Aorta (tissue), 5 donors: ENCODE measurements around the gene SFXN1. TPM values are rescaled to one million over a fixed set of nuclear protein-coding genes. Genes with fewer than 3 reads are reported as not detected.

ENCODE experiments used
- ATAC-seq: fragments of 200-7000 bp; cut with Tn5 transposase; one replicate; pipeline ENCODE4 v1.9.1; 2022; ENCODE audit warnings: moderate library complexity; ENCODE audit not compliant: low FRiP score
- DNase-seq, 2 donors: peaks; one replicate each; pipeline ENCODE4 v3.0.0-alpha.2; 2020
- H3K27ac ChIP-seq, 2 donors: one replicate each; pipeline ENCODE4 v1.5.1; 2013; ENCODE audit warnings: low read length in 2 of 2, mild to moderate bottlenecking in 2 of 2, moderate library complexity in 2 of 2, control low read depth in 1 of 2, inconsistent platforms in 1 of 2, low read depth in 1 of 2
- H3K27me3 ChIP-seq, 2 donors: one replicate each; pipeline ENCODE4 v1.6.1; 2013; ENCODE audit warnings: control low read depth in 1 of 2, low read length in 1 of 2, mild to moderate bottlenecking in 1 of 2, moderate library complexity in 1 of 2; ENCODE audit not compliant: insufficient read depth in 2 of 2, control insufficient read depth in 1 of 2
- H3K36me3 ChIP-seq, 2 donors: one replicate each; pipeline ENCODE4 v1.6.1; 2013; ENCODE audit warnings: control low read depth in 1 of 2, low read length in 1 of 2, mild to moderate bottlenecking in 1 of 2; ENCODE audit not compliant: insufficient read depth in 2 of 2, control insufficient read depth in 1 of 2
- H3K4me1 ChIP-seq, 2 donors: one replicate each; pipeline ENCODE4 v1.6.1; 2013; ENCODE audit warnings: low read length in 2 of 2, control low read depth in 1 of 2, mild to moderate bottlenecking in 1 of 2, moderate library complexity in 1 of 2; ENCODE audit not compliant: insufficient read depth in 2 of 2, control insufficient read depth in 1 of 2
- H3K4me3 ChIP-seq, 2 donors: one replicate each; pipeline ENCODE4 v1.5.1; 2013; ENCODE audit warnings: low read length in 2 of 2, control low read depth in 1 of 2, mild to moderate bottlenecking in 1 of 2
- H3K9me3 ChIP-seq: one replicate; pipeline ENCODE4 v1.6.1; 2013; ENCODE audit warnings: mild to moderate bottlenecking, low read length; ENCODE audit not compliant: control insufficient read depth
- WGBS, 2 donors: extraction: QIAGEN DNeasy Blood & Tissue Kit; methylation state at CpG; one replicate each; pipeline ENCODE4 v1.1.7; 2013; 5-methylcytosine and 5-hydroxymethylcytosine counted together
- intact Hi-C, 2 donors: fragments of 100-400 bp; cut with DNase I; formaldehyde crosslinking; loops; one replicate each; pipeline versions ENCODE4 v1.14.2 to v1.15.0; 2022
- polyA plus RNA-seq, 2 donors: library from polyadenylated mRNA; stranded (reverse); fragments of 200-250 nt; gene quantifications; one replicate each; pipeline ENCODE4 v1.2.3, GENCODE V29; 2013
- total RNA-seq, 2 donors: library from RNA; stranded (reverse); fragmentation: NEBNext Ultra II Directional; extraction: Animal tissue kit (Norgen Biotek cat#: 25700); gene quantifications; one replicate each; pipeline ENCODE4 v1.2.1, GENCODE V29; 2021
- donor health status: healthy with polysubstance abuse.
- donor health status: Bipolar disorder and iron deficiency.
- donor health status: DM: no; HTN: no; CAD: no.
- donor health status: DM: no; HTN: no; CAD: no.
- donor health status: DM: yes; HTN: yes; CAD: no.

Gene SFXN1
- total and polyA plus RNA-seq, 4 donors: 8.2 to 28.3 (median 24.6) TPM

- 92 to 96% methylated on average over 9 of the region's 9 CpGs for WGBS, 2 donors
- Histone ChIP-seq H3K27me3 (no peaks in the 10 kb centered on the region), H3K4me1 (no peaks in the 10 kb centered on the region), H3K36me3 (no peaks in the 10 kb centered on the region), H3K4me3 (no peak overlapping the region), H3K9me3 (no peaks in the 10 kb centered on the region), H3K27ac (no peak overlapping the region)
- intact Hi-C loops: no loop called here
- DNase-seq (no peak), ATAC-seq (no peak)
Measured at GRCh38 chr5:175558801-175559480, 80.6 kb downstream of the SFXN1 start.

- WGBS, 2 donors: 65 to 73% methylated on average over 2 of the region's 2 CpGs
- H3K4me3 ChIP-seq: no peak overlapping the region
- H3K4me1 ChIP-seq: no peaks in the 10 kb centered on the region
- DNase-seq (no peak), ATAC-seq (no peak)
- no peaks in the 10 kb centered on the region for H3K9me3 ChIP-seq
- no peak overlapping the region for H3K27ac ChIP-seq
- H3K36me3 ChIP-seq: no peaks in the 10 kb centered on the region
- intact Hi-C loops: no loop called here
- no peaks in the 10 kb centered on the region for H3K27me3 ChIP-seq
Measured at GRCh38 chr5:175560011-175560410, 81.7 kb downstream of the SFXN1 start.

DNA sequence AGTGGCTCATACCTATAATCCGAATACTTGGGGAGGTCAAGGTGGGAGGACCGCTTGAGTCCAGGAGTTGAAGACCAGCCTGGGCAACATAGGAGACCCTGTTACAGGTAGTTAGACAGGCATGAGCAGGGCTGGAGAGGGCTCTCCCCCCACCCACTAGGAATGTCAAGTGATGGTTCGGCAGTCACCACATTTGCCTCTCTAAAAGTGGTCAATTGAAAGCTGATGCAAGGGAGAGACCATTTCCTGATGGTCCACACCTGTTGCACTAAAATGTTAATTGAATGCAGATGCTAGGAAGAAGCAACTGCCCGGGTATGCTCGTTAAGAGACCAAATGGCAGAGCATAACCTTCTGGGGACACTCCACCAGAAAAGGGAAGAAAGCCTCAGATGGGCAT is 82.7 kb downstream of the SFXN1 start:
- Histone ChIP-seq H3K4me1 (no peaks in the 10 kb centered on the region), H3K36me3 (no peaks in the 10 kb centered on the region), H3K27me3 (no peaks in the 10 kb centered on the region), H3K9me3 (no peaks in the 10 kb centered on the region), H3K4me3 (no peak overlapping the region), H3K27ac (no peak overlapping the region)
- WGBS, 2 donors: 61 to 63% methylated on average over 5 of the region's 5 CpGs
- no peak for DNase-seq
- intact Hi-C loops: no loop called here
- ATAC-seq: no peak

DNA sequence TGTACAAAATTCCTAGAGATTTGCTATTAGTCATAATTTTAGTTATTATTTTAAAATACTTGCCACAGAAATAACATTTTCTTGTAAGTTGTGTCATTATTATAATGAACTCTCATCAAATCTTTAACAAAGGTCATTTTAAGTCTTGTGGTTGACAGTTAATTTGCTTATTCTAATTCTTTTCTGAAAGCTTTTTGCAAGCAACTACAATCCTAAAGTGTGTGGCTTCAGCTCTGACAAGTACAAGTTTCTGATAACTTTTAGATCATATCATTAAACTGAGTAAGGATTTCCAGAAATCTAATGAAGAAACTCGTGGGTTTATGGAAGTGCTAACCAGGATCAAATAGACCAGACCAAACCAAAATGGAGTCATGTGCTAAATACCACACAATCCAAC is 86.4 kb downstream of the SFXN1 start:
- intact Hi-C loops: no loop called here
- Histone ChIP-seq H3K9me3 (no peaks in the 10 kb centered on the region), H3K27me3 (no peaks in the 10 kb centered on the region), H3K4me3 (no peak overlapping the region), H3K27ac (no peak overlapping the region), H3K36me3 (no peaks in the 10 kb centered on the region), H3K4me1 (no peaks in the 10 kb centered on the region)
- ATAC-seq (no peak), DNase-seq (no peak)
- WGBS, 2 donors: 28 to 40% methylated on average over 1 of the region's 1 CpG

DNA sequence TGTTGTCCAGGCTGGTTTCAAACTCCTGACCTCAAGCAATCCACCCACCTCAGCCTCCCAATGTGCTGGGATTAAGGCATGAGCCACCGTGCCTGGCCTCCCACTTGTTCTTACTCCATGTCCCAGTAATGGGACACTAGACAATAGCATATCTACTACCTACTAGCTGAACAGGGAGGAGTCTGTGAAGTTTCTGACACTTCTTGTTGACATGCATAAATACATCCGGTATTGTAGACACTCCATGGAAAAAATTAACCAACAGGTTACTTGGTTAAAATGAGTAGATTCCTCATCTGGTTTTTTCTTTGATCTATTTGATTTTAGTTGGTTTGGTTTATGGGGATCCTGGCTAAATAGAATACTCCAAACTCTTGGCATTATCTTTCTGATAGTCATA is 88.3 kb downstream of the SFXN1 start:
- WGBS, 2 donors: 92% methylated on average over 2 of the region's 2 CpGs

DNA sequence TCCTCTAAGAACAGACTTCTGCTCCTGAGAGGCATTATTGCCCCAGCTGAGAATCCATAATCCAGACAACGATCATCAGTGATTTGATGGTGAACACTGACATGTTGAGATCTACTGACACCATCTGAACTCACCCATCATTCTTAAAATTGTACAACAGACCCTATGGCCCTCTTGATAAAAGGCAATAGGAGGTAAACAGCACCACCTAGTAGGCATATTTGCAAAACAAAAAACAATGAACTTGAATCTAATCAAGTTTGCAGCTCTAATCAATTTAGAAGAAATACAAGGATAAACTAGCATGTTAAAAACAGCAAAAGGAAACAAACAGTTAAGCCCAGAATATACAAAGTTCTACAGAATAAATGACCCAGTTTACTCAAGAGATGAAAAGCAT is 89.6 kb downstream of the SFXN1 start:
- peaks cover 1% of the 10 kb centered on the region for H3K9me3 ChIP-seq
- no peaks in the 10 kb centered on the region for H3K36me3 ChIP-seq
- 80 to 84% methylated on average over 1 of the region's 1 CpG for WGBS, 2 donors
- intact Hi-C loops: no loop called here
- H3K4me3 ChIP-seq: no peak overlapping the region
- no peak overlapping the region for H3K27ac ChIP-seq
- DNase-seq (no peak), ATAC-seq (no peak)
- H3K27me3 ChIP-seq: no peaks in the 10 kb centered on the region
- no peaks in the 10 kb centered on the region for H3K4me1 ChIP-seq

More for the DNA sequence above, 88.3 kb downstream of the SFXN1 start:
- H3K4me3 ChIP-seq: no peak overlapping the region
- H3K9me3 ChIP-seq: peaks cover 1% of the 10 kb centered on the region
- no peaks in the 10 kb centered on the region for H3K27me3 ChIP-seq
- no peak for ATAC-seq
- H3K27ac ChIP-seq: no peak overlapping the region
- intact Hi-C loops: no loop called here
- no peaks in the 10 kb centered on the region for H3K36me3 ChIP-seq
- no peak for DNase-seq
- no peaks in the 10 kb centered on the region for H3K4me1 ChIP-seq

GRCh38 chr5:175569701-175570100 is 91.3 kb downstream of the SFXN1 start:
- H3K27me3 ChIP-seq: no peaks in the 10 kb centered on the region
- no peaks in the 10 kb centered on the region for H3K4me1 ChIP-seq
- H3K36me3 ChIP-seq: no peaks in the 10 kb centered on the region
- no peak for ATAC-seq
- intact Hi-C loops: loop anchor here in 1 of 2 donors (5.0 kb wide), 1 partner anchor 83 kb away; no protein-coding TSS in a partner anchor
- WGBS, 2 donors: 97 to 98% methylated on average over 4 of the region's 4 CpGs
- no peak overlapping the region for H3K4me3 ChIP-seq
- DNase-seq: no peak
- H3K9me3 ChIP-seq: peaks cover 1% of the 10 kb centered on the region
- no peak overlapping the region for H3K27ac ChIP-seq

GRCh38 chr5:175572886-175573285 is 94.5 kb downstream of the SFXN1 start:
- intact Hi-C loops: loop anchor here in 1 of 2 donors (5.0 kb wide), 1 partner anchor 79 kb away; no protein-coding TSS in a partner anchor

DNA sequence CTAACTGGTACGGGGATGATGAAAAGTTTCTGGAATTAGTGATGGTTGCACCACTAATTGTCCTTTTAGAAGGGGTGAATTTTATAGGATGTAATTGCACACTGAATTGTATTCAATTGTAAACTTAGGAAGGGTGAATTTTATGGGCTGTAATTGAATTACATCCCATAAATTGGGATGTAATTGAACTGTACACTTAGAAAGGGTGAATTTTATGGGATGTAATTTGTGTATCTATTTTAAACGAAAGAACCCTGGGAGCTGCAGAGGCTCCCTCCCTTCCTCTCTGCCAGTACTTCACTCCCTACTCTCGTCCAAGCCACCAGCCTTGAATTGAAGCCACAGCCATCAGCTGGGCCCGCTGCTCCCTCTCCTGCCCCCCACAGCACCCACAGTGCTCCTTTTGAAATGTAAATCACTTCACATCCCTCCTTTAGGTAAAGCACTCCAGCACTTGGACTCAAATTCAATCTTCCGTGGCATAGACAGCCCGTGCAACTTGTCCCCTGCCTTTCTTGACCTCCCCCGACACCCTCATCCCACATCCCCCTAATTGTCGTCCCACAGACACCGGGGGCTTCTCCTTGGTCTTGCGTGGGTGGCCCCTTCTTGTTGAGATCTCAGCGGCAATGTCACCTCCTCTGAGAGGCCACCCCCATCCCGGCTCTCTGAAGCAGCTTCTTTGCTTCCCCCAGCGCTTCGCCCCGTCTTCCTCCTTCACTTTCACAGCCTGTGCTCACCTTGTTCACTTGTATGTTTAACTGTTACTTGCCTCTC is 95.3 kb downstream of the SFXN1 start:
- ATAC-seq (no peak), DNase-seq (no peak)
- Histone ChIP-seq H3K4me3 (no peak overlapping the region), H3K27ac (no peak overlapping the region), H3K27me3 (no peaks in the 10 kb centered on the region), H3K36me3 (no peaks in the 10 kb centered on the region), H3K9me3 (peaks cover 1% of the 10 kb centered on the region), H3K4me1 (no peaks in the 10 kb centered on the region)
- intact Hi-C loops: loop anchor here in 1 of 2 donors (5.0 kb wide), 1 partner anchor 79 kb away; no protein-coding TSS in a partner anchor
- WGBS, 2 donors: 60 to 66% methylated on average over 15 of the region's 15 CpGs

More at GRCh38 chr5:175572886-175573285, 94.5 kb downstream of the SFXN1 start:
- peaks cover 1% of the 10 kb centered on the region for H3K9me3 ChIP-seq
- WGBS, 2 donors: 24% methylated on average over 4 of the region's 4 CpGs
- H3K4me3 ChIP-seq: no peak overlapping the region
- H3K4me1 ChIP-seq: no peaks in the 10 kb centered on the region
- peak in 1 of 2 donors; percentile 56 for DNase-seq
- ATAC-seq: no peak
- H3K27ac ChIP-seq: no peak overlapping the region
- H3K36me3 ChIP-seq: no peaks in the 10 kb centered on the region
- no peaks in the 10 kb centered on the region for H3K27me3 ChIP-seq
